Muscle of back (tissue), 11 donors: Measurements from ENCODE around the gene PGGHG. TPM values are rescaled to one million over a fixed set of nuclear protein-coding genes. Genes with fewer than 3 reads are reported as not detected.
"Not testable (repeated sequence)": the region's sequence is repeated elsewhere in the genome, so short reads cannot be mapped to it uniquely, and the experiment has no call there.

Experiments used
- DNase-seq, 3 donors: peaks; one replicate each; pipeline versions ENCODE4 v3.0.0 to v3.0.0-alpha.2; 2013
- polyA plus RNA-seq, 10 donors: library from polyadenylated mRNA; unstranded; fragments of 120-200 nt; gene quantifications; one replicate each; pipeline ENCODE4 v1.2.1, GENCODE V29; 2013; ENCODE audit not compliant: insufficient read length in 10 of 10

PGGHG gene
- polyA plus RNA-seq, 10 donors: 3.5 to 15.7 (median 8.5) TPM

GRCh38 chr11:285021-285893 lies 3.7 kb upstream of the PGGHG start:
- DNase-seq: no peak

DNA sequence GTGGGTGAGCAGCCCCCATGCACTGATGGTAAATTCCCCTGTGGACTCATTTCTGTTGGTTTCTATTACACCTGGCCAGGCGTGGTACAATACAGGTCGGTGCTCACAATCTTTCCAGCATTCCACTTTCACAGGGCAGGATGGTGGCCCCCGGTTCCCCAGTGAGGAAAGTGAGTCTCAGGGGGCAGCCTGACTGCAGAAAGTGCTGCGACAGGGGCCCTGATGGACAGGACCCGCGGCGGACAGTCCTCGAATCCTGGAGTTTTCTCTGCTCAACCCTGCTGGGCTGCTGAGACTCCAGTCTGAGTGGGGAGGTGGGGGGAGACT lies 3.1 kb upstream of the PGGHG start:
- DNase-seq: no peak

- not testable (repeated sequence) for DNase-seq
Observed at GRCh38 chr11:286977-287820, 1.7 kb upstream of the PGGHG start.

GRCh38 chr11:287821-288477 lies 977 bp upstream of the PGGHG start:
- no peak for DNase-seq

- DNase-seq: no peak
Observed at GRCh38 chr11:289398-289711, 429 bp downstream of the PGGHG start.

DNA sequence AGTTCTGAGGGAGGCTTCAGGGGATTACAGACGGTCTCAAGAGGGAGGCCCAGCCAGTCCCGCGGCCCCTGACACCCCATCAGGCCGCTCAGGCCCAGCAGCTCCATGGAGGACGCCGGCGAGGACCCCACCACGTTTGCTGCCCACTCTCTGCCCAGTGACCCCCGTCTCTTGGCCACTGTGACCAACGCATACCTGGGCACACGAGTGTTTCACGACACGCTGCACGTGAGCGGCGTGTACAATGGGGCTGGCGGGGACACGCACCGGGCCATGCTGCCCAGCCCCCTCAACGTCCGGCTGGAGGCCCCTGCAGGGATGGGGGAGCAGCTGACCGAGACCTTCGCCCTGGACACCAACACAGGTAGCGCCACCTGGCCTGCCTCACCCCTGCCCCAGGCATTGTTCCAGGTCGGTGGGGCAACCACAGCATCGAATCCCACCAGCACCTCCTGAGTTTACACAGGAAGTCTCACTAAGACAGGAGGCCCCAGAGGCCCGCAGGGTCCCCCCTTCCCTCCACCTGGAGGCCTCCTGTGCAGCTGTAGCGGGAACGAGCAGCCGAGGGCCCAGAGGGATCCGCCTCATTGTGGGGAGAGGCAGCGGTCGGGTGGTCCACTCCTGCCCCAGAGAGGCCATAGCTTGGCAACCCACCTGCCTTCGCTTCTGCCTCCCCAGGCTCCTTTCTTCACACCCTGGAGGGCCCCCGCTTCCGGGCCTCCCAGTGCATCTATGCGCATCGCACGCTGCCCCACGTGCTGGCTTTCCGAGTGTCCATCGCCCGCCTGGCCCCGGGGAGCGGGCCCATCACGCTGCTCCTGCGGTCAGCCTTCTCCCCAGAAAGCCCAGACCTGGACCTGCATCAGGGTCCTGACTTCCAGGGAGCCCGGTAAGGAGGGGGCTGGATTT lies 1.0 kb downstream of the PGGHG start:
- DNase-seq: no peak

DNA sequence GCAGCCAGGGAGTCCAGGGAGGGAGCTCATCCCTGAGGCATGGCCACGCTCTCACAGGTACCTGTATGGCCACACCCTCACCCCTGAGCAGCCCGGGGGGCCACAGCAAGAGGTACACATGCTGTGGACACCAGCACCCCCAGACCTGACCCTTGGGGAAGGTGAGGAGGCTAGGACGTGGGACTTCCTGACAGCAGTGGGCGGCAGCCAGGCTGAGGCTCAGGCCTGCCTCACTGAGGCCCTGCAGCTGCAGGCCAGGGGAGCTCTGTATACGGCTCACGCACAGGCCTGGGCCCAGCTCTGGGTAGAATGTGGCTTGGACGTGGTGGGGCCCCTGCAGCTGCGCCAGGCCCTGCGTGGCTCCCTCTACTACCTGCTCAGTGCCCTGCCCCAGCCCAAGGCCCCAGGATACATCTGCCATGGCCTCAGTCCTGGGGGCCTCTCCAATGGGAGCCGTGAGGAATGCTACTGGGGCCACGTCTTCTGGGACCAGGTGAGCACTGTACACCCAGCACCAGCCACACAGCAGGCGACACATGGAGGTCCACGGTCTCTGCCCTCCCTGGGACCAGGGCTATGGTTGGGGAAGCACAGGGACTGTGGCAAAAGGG lies 1.8 kb downstream of the PGGHG start:
- DNase-seq: no peak

- no peak for DNase-seq
Observed at GRCh38 chr11:291281-292210, 2.6 kb downstream of the PGGHG start.

DNA sequence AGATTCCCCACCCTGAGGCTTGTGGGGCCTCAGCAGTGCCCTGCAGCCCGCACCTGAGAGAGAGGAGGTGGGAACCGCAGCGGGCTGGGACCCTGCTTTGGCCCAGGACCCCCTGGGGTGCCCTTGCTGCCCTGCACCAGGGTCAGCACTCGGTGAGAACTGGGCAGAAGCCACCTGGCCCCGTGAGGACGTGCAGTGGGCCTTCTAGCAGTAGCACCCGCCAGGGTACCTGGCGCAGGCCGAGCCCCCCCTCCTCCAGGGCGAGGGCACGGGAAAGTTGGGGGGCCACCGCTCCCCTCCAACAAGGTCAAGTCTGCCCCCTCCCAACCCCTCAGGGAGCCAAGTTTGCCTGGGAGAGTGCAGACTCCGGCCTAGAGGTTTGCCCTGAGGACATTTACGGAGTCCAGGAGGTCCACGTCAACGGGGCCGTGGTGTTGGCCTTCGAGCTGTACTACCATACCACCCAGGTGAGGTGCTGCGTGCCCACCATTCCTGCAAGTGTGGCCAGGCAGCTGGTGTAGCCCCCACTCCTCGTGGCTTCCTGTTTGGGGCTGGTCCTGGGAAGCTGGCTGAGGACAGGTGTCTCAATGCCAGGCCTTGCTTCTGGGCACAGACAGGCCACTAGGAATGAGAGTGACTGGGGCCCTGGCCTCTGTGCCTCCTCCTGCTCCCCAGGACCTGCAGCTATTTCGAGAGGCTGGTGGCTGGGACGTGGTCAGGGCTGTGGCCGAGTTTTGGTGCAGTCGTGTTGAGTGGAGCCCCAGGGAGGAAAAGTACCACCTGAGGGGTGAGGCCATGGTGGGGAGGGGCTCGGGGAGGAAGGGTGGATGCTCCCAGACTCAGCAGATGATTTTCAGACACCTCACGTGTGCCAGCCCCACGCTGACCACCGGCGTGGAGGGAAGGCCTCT lies 3.5 kb downstream of the PGGHG start:
- DNase-seq: no peak

GRCh38 chr11:293271-293851 lies 4.4 kb downstream of the PGGHG start:
- no peak for DNase-seq

DNA sequence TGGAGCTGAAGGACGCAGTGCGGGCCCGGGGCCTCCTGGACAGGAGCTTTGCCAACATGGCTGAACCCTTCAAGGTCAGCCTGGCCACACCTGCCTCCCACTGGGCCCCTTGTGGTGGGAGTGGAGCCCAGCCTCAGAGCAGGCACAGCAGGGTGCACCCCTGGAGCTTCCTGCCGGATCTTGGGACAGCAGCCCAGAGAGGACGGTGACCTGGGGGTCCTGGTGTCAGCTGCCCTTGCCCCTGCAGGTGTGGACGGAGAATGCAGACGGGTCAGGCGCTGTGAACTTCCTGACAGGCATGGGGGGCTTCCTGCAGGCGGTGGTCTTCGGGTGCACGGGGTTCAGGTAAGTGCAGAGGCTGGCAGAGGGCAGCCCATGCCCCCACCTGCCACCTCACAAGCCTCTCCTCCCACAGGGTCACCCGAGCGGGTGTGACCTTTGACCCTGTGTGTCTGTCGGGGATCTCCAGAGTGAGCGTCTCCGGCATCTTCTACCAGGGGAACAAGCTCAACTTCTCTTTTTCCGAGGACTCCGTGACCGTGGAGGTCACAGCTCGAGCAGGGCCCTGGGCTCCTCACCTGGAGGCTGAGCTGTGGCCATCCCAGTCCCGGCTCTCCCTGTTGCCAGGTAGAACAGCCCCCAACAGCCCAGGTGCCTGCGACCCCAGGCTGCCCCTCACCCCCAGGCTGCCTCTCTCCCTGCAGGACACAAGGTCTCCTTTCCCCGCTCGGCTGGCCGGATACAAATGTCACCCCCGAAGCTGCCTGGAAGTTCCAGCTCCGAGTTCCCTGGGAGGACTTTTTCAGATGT lies 5.1 kb downstream of the PGGHG start:
- no peak for DNase-seq

- no peak for DNase-seq
Observed at GRCh38 chr11:294780-295179, 5.9 kb downstream of the PGGHG start.

- DNase-seq: no peak
Observed at GRCh38 chr11:295351-296170, 6.6 kb downstream of the PGGHG start.

- no peak for DNase-seq
Observed at GRCh38 chr11:296171-297050, 7.5 kb downstream of the PGGHG start.

DNA sequence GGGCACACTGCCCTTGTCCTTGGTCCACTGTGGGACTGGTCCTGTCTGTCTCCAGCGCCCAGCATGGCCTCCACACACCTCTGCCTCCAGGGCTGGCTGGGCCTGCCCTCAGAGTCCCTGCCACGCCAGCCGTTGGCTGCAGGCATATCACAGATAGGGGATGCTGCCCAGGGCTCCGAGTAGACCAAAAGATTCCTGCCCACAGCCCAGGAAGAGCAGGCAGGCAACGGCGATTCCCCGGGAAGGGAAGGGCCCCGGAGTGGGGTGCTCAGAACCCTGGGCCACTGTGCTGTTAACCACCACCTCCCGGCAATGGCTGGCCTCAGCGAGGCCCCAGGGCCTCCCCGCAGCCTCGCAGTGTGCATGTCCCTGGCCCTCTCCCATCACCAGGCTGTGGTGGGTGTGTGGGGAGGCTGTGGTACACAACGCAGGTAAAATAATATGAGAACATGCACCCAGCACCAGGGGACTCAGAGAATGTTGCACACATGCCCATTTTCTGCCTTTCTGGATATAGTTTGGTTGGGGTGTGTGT lies 8.2 kb downstream of the PGGHG start:
- no peak for DNase-seq
